K562 (cell line): ENCODE measurements around the gene REPS1. TPM values are rescaled to one million over a fixed set of nuclear protein-coding genes. Genes with fewer than 3 reads are reported as not detected.

Source experiments
- ATAC-seq: fragments of 200-7000 bp; cut with Tn5 transposase; 3 replicates; pipeline ENCODE4 v1.9.1; 2020; ENCODE audit warnings: moderate library complexity
- BruUV-seq: library from RNA; stranded (reverse); fragments of 400-500 nt; replicated peaks from 2 replicates; lab custom pipeline; 2021; lab: Mats Ljungman, UMichigan
- CTCF ChIA-PET: fragments of 300-600 bp; formaldehyde crosslinking; extraction: SDS; loops from one replicate; lab custom pipeline; 2021; ENCODE audit warnings: low intra/inter-chr PET ratio; lab: Yijun Ruan, JAX
- POLR2A ChIA-PET: fragments of 300-600, 350-650 bp; sonication (Branson Sonifier 250); formaldehyde crosslinking; extraction: SDS; loops from one replicate; lab custom pipeline; 2021; ENCODE audit warnings: antibody characterized with exemption, inconsistent platforms; lab: Yijun Ruan, JAX
- DNase-seq, 4 experiments: peaks; one replicate each; pipeline versions ENCODE4 v3.0.0 to v3.0.0-alpha.2; 2011 to 2018; ENCODE audit warnings: low spot score in 3 of 4, mixed read lengths in 3 of 4; ENCODE audit errors: extremely low read depth in 1 of 4
- FAIRE-seq: peaks from 2 replicates; lab custom pipeline; 2011; peaks lifted over from hg19 to GRCh38; lab: Jason Lieb, UNC
- H2AFZ ChIP-seq: 2 replicates; pipeline ENCODE4 v1.6.0; 2011; ENCODE audit warnings: low read depth, low read length, control low read depth, inconsistent platforms
- H3K27ac ChIP-seq: fragments of 200-600 bp; 3 replicates; pipeline ENCODE4 v1.8.0; 2011; ENCODE audit warnings: low read depth, mild to moderate bottlenecking, control low read depth, inconsistent platforms, low read length, moderate library complexity, mixed read lengths; ENCODE audit errors: extremely low read depth
- H3K27me3 ChIP-seq, 2 experiments: fragments of 300-600 bp in 1 of 2; 2 replicates in 1 of 2; 3 replicates in 1 of 2; pipeline versions ENCODE4 v1.6.0 to v1.8.0; 2011; ENCODE audit warnings: inconsistent platforms in 2 of 2, low read length in 2 of 2, mild to moderate bottlenecking in 1 of 2, mixed read lengths in 1 of 2, moderate library complexity in 1 of 2; ENCODE audit not compliant: control insufficient read depth in 2 of 2, insufficient read depth in 2 of 2
- H3K36me3 ChIP-seq: fragments of 300-600 bp; 3 replicates; pipeline ENCODE4 v1.8.0; 2011; ENCODE audit warnings: mild to moderate bottlenecking, low read length, inconsistent platforms; ENCODE audit not compliant: control insufficient read depth, insufficient read depth
- H3K4me1 ChIP-seq, 2 experiments: fragments of 200-600 bp in 1 of 2; replicated peaks in 1 of 2; 2 replicates in 1 of 2; 3 replicates in 1 of 2; pipeline versions ENCODE4 v1.5.1 to v1.8.0; 2011; ENCODE audit warnings: inconsistent platforms in 2 of 2, low read length in 2 of 2, mild to moderate bottlenecking in 1 of 2, mixed read lengths in 1 of 2, moderate library complexity in 1 of 2; ENCODE audit not compliant: control insufficient read depth in 2 of 2, insufficient read depth in 2 of 2
- H3K4me2 ChIP-seq: 2 replicates; pipeline ENCODE4 v1.6.1; 2011; ENCODE audit warnings: low read length, control low read depth, inconsistent platforms, mixed read lengths; ENCODE audit not compliant: insufficient read depth
- H3K4me3 ChIP-seq: fragments of 200-600 bp; sonication (generic), shearing (Covaris generic); 2 replicates; pipeline ENCODE4 v1.5.1; 2016; ENCODE audit warnings: control low read depth, inconsistent platforms
- H3K79me2 ChIP-seq: fragments of 200-600 bp; 3 replicates; pipeline ENCODE4 v1.8.0; 2011; ENCODE audit warnings: low read length, inconsistent platforms; ENCODE audit not compliant: control insufficient read depth, insufficient read depth
- H3K9ac ChIP-seq, 2 experiments: 2 replicates each; pipeline versions ENCODE4 v1.6.0 to v1.6.1; 2011; ENCODE audit warnings: low read depth in 2 of 2, low read length in 2 of 2, control low read depth in 1 of 2, inconsistent platforms in 1 of 2, mild to moderate bottlenecking in 1 of 2, mixed read lengths in 1 of 2; ENCODE audit not compliant: insufficient read depth in 1 of 2
- H3K9me1 ChIP-seq: one replicate; pipeline ENCODE4 v1.6.0; 2011; ENCODE audit warnings: inconsistent platforms, mild to moderate bottlenecking, low read length, moderate library complexity; ENCODE audit not compliant: control insufficient read depth, insufficient read depth
- H3K9me3 ChIP-seq: replicated peaks from 2 replicates; pipeline ENCODE4 v1.5.1; 2011; ENCODE audit warnings: low read depth, low read length, inconsistent platforms; ENCODE audit not compliant: control insufficient read depth, insufficient read depth
- H4K20me1 ChIP-seq: replicated peaks from 2 replicates; pipeline ENCODE4 v1.6.1; 2011; ENCODE audit warnings: low read length, inconsistent platforms, mixed read lengths; ENCODE audit not compliant: control insufficient read depth, insufficient read depth
- GATAD2B ChIP-seq: fragments of 450-650 bp; IDR thresholded peaks from 2 replicates; pipeline ENCODE4 v1.6.1; 2017; ENCODE audit warnings: mild to moderate bottlenecking, borderline replicate concordance
- HNRNPL ChIP-seq: fragments of 200-400 bp; formaldehyde crosslinking; IDR thresholded peaks from 2 replicates; pipeline ENCODE4 v1.6.1; 2017; ENCODE audit warnings: low read depth, mild to moderate bottlenecking, low read length
- KDM2B ChIP-seq: fragments of 250-450 bp; sonication (Bioruptor Pico); IDR thresholded peaks from 2 replicates; pipeline ENCODE4 v1.8.0; 2021; ENCODE audit warnings: mild to moderate bottlenecking, moderate library complexity
- TFAM ChIP-seq: fragments of 250-450 bp; sonication (Bioruptor Pico); conservative IDR thresholded peaks from 2 replicates; pipeline ENCODE4 v1.5.0; 2021; ENCODE audit warnings: mild to moderate bottlenecking, moderate library complexity
- ZNF644 ChIP-seq: fragments of 200-800 bp; sonication (Bioruptor generic); IDR thresholded peaks from 2 replicates; pipeline ENCODE4 v1.6.1; 2016; ENCODE audit warnings: low read depth, missing genetic modification characterization, missing compliant biosample characterization
- WGBS: fragments of 100-300 bp; shearing (Covaris generic); methylation state at CpG from one replicate; pipeline ENCODE4 v1.1.6; 2016; ENCODE audit warnings: low coverage, mixed read lengths; ENCODE audit not compliant: insufficient coverage; ENCODE audit errors: missing lambda C conversion rate; 5-methylcytosine and 5-hydroxymethylcytosine counted together
- in situ Hi-C: fragments of 300-500 bp; cut with MboI; formaldehyde crosslinking; loops from 4 replicates; pipeline ENCODE4 v1.15.0; 2018; ENCODE audit warnings: inconsistent platforms, mixed read lengths
- intact Hi-C: fragments of 100-400 bp; cut with micrococcal nuclease; formaldehyde crosslinking; loops from 2 replicates; pipeline ENCODE4 v1.14.2; 2022
- polyA plus RNA-seq, 8 experiments: library from polyadenylated mRNA; depleted of rRNA in 4 of 8; stranded (reverse) in 5 of 8; unstranded in 3 of 8; fragments of >200 nt; fragmentation: Nextera tagmentation in 2 of 8; fragmentation: Illumina TruSeq in 1 of 8; extraction: Ambion mirVana in 2 of 8; extraction: Trizol in 1 of 8; gene quantifications; 2 replicates each; pipeline versions ENCODE4 v1.2.1 to v1.2.3, GENCODE V29; 2011 to 2014; ENCODE audit warnings: inconsistent platforms in 1 of 8, missing spikeins in 1 of 8
- total RNA-seq, 7 experiments: library from RNA; depleted of rRNA in 6 of 7; stranded (reverse); fragments of >200 nt in 6 of 7; fragmentation: Illumina TruSeq in 2 of 7; extraction: Trizol in 2 of 7; gene quantifications; 2 replicates each; pipeline versions ENCODE4 v1.2.1 to v1.2.3, GENCODE V29; 2011 to 2021; ENCODE audit warnings: low replicate concordance in 1 of 7
- TF ChIP-seq, protein P1 (sequence below), 2 experiments: fragments of 450-650 bp in 1 of 2; sonication (generic) in 1 of 2; formaldehyde crosslinking; conservative IDR thresholded peaks; 2 replicates each; pipeline versions ENCODE4 v1.4.0 to v1.8.1; 2020 to 2022; ENCODE audit warnings: mild to moderate bottlenecking in 1 of 2, missing genetic modification reagents in 1 of 2
- TF ChIP-seq, protein P2 (sequence below): IDR thresholded peaks from 2 replicates; pipeline ENCODE4 v1.6.1; 2011; ENCODE audit warnings: borderline replicate concordance, low read depth, mild to moderate bottlenecking, moderate library complexity, low read length; ENCODE audit not compliant: insufficient read depth, poor library complexity, severe bottlenecking
- TF ChIP-seq, protein P3 (sequence below): IDR thresholded peaks from 2 replicates; pipeline ENCODE4 v1.6.1; 2014; ENCODE audit warnings: antibody characterized with exemption
- TF ChIP-seq, protein P4 (sequence below): fragments of 200-800 bp; sonication (Bioruptor generic); IDR thresholded peaks from 2 replicates; pipeline ENCODE4 v1.6.1; 2016; ENCODE audit warnings: missing genetic modification characterization, missing compliant biosample characterization

Gene REPS1
- total and polyA plus RNA-seq, 9 of the 15 experiments (the other 6 are each of a cell fraction or from before 2014, with no cell fraction given) = 7.9 to 36.0 (median 27.8) TPM

DNA sequence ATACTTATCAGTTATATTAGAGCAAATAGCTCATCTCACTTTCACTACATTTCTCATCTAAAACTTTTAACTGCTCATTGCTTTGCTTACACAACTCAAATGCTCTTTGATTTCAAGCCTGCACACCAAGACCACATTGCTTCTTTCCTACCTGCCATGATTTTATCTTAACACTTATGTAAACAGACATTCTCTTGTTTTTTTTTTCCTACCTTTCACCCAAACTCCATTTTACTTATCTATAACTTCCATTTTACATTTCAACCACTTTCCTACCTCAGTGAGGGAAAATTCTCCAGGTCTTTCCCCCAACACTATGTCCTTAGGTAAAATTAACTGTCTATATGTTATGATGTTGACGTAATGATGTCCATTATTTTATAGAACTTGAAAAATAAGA is 24.0 kb downstream of the REPS1 start (continued):
- TF ChIP-seq, protein P1, sequence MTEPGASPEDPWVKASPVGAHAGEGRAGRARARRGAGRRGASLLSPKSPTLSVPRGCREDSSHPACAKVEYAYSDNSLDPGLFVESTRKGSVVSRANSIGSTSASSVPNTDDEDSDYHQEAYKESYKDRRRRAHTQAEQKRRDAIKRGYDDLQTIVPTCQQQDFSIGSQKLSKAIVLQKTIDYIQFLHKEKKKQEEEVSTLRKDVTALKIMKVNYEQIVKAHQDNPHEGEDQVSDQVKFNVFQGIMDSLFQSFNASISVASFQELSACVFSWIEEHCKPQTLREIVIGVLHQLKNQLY (CRISPR knock-in tag; conservative IDR thresholded peaks at IDR 0.05) = no peak
- TF ChIP-seq TFAM (CRISPR knock-in tag) (no peak), GATAD2B (no peak)
- TF ChIP-seq, protein P2, sequence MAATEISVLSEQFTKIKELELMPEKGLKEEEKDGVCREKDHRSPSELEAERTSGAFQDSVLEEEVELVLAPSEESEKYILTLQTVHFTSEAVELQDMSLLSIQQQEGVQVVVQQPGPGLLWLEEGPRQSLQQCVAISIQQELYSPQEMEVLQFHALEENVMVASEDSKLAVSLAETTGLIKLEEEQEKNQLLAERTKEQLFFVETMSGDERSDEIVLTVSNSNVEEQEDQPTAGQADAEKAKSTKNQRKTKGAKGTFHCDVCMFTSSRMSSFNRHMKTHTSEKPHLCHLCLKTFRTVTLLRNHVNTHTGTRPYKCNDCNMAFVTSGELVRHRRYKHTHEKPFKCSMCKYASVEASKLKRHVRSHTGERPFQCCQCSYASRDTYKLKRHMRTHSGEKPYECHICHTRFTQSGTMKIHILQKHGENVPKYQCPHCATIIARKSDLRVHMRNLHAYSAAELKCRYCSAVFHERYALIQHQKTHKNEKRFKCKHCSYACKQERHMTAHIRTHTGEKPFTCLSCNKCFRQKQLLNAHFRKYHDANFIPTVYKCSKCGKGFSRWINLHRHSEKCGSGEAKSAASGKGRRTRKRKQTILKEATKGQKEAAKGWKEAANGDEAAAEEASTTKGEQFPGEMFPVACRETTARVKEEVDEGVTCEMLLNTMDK = no peak
- TF ChIP-seq, protein P3, sequence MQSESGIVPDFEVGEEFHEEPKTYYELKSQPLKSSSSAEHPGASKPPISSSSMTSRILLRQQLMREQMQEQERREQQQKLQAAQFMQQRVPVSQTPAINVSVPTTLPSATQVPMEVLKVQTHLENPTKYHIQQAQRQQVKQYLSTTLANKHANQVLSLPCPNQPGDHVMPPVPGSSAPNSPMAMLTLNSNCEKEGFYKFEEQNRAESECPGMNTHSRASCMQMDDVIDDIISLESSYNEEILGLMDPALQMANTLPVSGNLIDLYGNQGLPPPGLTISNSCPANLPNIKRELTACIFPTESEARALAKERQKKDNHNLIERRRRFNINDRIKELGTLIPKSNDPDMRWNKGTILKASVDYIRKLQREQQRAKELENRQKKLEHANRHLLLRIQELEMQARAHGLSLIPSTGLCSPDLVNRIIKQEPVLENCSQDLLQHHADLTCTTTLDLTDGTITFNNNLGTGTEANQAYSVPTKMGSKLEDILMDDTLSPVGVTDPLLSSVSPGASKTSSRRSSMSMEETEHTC = no peak

DNA sequence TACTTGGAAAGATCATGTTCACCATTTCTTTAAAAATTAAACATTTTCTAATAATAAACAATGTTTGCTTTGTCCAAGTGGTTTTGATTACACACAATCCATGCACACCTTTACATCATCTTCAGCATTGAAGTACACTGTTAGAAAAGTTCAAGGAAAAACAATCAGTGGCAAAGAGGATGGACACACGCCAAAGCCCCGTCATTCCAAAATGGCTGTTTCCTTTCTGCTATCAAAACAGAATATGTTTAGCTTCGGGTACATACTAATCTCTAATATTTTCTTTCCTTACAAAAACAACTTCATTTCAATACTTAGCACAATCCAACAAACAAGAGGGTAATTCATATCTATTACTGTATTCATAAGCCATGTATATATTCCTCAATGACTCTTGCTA is 24.5 kb downstream of the REPS1 start:
- Histone ChIP-seq H3K9me3 (no peaks in the 10 kb centered on the region), H2AFZ (no peak overlapping the region), H3K9me1 (no peaks in the 10 kb centered on the region), H3K79me2 (peaks cover 13% of the 10 kb centered on the region; the same call in 2 of the 3 replicates), H3K27me3 (no peaks in the 10 kb centered on the region), H4K20me1 (no peaks in the 10 kb centered on the region), H3K27ac (no peak overlapping the region), H3K9ac (no peak overlapping the region), H3K36me3 (no peaks in the 10 kb centered on the region), H3K4me2 (no peak overlapping the region), H3K4me1 (no peaks in the 10 kb centered on the region), H3K4me3 (no peak overlapping the region)
- 42% methylated on average over 3 of the region's 3 CpGs for WGBS
- no peak for DNase-seq
- BruUV-seq = no TSS peak
- CTCF ChIA-PET = no interaction called here
- ATAC-seq = no peak
- FAIRE-seq = no peak
- in situ Hi-C loops (no loop called here), intact Hi-C loops (no loop called here)
- POLR2A ChIA-PET = interaction anchor here (0.6 to 0.8 kb wide), 2 partner anchors 10 to 32 kb away, joined by 3 read pairs; no protein-coding TSS in a partner anchor
- TF ChIP-seq KDM2B (no peak), HNRNPL (no peak), ZNF644 (no peak)
- TF ChIP-seq, protein P4, sequence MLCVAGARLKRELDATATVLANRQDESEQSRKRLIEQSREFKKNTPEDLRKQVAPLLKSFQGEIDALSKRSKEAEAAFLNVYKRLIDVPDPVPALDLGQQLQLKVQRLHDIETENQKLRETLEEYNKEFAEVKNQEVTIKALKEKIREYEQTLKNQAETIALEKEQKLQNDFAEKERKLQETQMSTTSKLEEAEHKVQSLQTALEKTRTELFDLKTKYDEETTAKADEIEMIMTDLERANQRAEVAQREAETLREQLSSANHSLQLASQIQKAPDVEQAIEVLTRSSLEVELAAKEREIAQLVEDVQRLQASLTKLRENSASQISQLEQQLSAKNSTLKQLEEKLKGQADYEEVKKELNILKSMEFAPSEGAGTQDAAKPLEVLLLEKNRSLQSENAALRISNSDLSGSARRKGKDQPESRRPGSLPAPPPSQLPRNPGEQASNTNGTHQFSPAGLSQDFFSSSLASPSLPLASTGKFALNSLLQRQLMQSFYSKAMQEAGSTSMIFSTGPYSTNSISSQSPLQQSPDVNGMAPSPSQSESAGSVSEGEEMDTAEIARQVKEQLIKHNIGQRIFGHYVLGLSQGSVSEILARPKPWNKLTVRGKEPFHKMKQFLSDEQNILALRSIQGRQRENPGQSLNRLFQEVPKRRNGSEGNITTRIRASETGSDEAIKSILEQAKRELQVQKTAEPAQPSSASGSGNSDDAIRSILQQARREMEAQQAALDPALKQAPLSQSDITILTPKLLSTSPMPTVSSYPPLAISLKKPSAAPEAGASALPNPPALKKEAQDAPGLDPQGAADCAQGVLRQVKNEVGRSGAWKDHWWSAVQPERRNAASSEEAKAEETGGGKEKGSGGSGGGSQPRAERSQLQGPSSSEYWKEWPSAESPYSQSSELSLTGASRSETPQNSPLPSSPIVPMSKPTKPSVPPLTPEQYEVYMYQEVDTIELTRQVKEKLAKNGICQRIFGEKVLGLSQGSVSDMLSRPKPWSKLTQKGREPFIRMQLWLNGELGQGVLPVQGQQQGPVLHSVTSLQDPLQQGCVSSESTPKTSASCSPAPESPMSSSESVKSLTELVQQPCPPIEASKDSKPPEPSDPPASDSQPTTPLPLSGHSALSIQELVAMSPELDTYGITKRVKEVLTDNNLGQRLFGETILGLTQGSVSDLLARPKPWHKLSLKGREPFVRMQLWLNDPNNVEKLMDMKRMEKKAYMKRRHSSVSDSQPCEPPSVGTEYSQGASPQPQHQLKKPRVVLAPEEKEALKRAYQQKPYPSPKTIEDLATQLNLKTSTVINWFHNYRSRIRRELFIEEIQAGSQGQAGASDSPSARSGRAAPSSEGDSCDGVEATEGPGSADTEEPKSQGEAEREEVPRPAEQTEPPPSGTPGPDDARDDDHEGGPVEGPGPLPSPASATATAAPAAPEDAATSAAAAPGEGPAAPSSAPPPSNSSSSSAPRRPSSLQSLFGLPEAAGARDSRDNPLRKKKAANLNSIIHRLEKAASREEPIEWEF (CRISPR knock-in tag) = no peak
